GM19099 (cell line): ENCODE data around the gene EYA2.

ENCODE experiments used
- POLR2A ChIP-seq: IDR thresholded peaks from 3 replicates; pipeline ENCODE4 v1.6.1; 2011; ENCODE audit warnings: low read depth; ENCODE audit not compliant: insufficient read length; ENCODE audit errors: extremely low read depth

Gene EYA2

DNA sequence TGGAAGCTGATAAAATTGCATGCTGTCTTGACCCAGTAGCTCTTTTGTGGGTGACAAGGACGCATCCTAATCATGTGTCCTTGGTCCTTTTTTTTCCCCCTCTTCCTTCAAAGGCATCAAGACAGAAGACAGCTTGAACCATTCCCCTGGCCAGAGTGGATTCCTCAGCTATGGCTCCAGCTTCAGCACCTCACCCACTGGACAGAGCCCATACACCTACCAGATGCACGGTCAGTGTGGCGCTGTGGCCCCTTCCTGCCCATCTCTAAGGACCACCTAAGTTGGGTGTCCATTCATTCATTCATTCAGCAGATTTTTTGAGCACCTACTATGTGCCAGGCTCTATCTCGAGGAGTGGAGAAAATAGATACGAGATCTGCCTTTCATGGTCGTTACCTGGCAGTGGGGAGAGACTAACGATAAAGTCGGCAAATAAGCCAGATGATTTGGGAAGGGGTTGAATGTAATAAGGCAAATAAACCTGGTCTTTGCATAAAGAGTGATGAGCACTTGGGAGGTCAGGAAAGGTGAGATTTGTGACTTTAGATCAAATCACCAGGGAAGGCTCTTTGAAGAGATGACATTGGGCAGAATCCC lies 121.5 kb downstream of the EYA2 start:
- no peak for TF ChIP-seq POLR2A

GRCh38 chr20:47018381-47018780 lies 123.7 kb downstream of the EYA2 start:
- no peak for TF ChIP-seq POLR2A

- TF ChIP-seq POLR2A, result no peak
Measured at GRCh38 chr20:47019121-47019824, 124.6 kb downstream of the EYA2 start.

DNA sequence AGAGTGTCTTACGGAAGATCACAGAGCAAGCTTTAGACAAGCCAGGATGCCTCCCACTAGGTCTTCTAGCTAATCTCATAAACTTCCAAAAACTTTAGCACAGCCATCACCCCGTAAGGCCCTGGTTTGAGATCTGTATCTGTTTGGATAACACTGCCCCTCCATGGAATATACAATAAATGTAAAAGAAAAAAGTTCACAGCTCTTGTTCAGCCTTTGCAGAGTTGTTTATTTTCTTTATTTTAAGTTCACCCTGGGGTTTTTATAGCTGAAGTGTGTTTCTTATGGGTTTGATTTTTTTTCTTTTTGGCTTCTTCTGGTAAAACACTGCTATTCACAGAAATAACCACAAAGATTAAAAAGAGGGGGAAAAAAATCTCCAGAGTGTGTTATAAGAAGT lies 125.6 kb downstream of the EYA2 start:
- TF ChIP-seq POLR2A, result no peak

DNA sequence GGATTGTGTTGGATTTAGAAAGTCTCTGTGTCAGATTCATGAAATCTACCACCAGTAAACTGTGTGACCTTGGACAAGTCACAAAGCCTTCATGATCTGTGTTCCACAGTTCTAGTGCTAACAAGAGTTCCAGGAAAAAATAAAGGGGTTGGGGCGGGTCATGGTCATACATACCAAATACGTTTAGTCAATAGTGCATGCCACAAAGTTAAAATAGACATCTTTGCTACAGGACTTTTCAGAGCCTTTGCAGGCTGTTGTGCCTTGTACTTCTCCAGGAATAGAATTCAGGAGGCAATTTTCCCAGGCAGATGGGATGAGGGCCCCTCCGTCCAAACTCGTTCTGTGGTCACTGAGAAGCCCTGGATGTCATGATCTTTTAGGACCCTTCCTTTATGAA lies 127.2 kb downstream of the EYA2 start:
- TF ChIP-seq POLR2A, result no peak

DNA sequence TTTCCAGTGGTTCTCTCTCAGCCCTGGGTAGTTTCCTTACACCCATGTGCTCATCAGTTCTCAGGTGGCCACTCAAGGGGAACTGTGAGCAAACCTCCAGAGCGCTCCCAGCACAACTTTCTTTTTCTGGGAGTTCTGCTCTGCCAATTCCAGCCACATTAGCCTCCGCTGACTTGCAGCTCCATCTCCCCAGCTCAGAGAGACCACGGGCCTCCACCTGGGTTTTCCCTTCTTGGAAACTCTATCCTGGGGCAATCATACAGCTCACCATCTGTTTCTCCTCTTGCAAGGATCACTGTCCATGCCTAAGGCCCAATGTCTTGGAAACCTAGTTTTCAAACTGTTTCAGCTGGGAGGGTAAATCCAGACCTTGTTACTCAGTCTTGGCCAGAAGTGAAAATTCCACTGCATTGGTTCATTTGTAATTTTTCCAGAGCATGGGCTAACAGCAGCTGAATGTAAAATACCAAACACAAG lies 129.9 kb downstream of the EYA2 start:
- no peak for TF ChIP-seq POLR2A

DNA sequence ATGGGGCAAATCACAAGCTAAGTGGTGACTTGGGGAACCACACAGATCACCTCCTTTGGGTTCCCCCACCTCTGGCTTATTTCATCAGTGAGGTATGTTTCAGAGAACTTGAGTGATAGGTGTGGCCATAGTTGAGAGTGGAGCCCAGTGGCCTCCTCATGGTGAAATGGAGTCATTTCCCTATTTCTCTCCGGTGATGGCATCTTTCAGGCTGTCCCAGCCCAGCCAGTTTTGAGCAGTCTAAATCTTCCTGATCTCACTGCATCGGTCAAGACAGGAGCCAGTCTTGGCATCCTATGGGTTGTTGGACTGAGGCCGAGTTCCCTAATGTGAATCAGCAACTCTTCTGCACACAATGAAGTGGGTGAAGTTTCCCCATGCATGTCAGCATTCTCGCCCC lies 132.4 kb downstream of the EYA2 start:
- TF ChIP-seq POLR2A, result no peak

DNA sequence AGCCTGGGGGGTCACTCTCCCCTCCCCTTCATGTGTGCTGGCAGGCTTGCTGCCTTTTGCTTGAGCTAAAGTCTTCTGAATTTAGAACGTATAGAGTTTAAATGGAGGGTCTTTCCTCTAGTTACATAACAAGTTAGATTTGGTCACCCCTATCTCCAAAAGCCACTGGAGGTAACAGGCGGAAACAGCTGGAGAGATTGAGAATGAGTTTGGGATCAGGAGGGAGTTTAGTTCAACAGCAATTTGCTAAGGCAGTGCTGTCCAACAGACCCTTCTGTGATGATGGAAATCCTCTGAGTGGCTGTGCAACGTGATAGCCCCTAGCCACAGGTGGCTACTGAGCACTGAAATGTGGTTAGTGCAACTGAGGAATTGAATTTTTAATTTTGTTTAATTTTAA lies 132.8 kb downstream of the EYA2 start:
- TF ChIP-seq POLR2A, result no peak

- TF ChIP-seq POLR2A, result no peak
Measured at GRCh38 chr20:47028487-47028886, 133.8 kb downstream of the EYA2 start.

DNA sequence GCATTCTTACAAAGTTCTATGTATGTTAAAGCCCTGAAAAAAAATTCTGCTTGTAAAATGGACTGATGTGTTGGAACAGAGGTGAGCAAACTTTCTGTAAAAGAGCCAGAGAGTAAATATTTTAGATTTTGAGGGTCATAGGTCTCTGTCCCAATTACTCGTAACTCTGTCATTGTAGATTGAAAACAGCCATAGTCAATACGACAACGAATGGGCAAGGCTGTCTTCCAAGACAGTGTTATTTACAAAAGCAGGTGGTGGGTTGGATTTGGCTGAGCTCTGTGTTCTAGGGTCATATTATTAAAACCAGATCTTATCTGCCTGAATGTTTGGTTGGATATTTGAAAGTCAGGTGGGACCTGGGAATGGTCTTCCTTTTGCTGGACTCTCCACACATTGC lies 135.2 kb downstream of the EYA2 start:
- no peak for TF ChIP-seq POLR2A

GRCh38 chr20:47030271-47030810 lies 135.7 kb downstream of the EYA2 start:
- TF ChIP-seq POLR2A, result no peak

DNA sequence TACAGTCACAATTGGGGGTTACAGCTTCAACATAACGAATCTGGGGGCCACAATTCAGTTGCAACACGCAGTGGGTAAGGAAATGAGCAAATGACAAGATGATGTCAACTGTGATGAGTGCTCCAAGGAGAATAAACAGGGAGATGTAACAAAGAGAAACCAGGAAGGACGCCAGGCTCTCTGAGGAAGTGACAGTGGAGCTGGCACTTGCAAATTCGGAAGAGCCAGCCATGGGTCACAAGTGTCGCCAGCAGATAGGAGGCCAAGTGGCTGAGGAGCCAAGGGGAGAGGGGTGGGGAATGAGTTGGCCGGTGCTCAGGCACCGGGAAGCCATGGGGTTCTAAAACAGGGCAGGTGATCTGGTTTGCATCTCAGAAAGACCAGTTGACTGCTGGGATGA lies 136.4 kb downstream of the EYA2 start:
- TF ChIP-seq POLR2A, result no peak

DNA sequence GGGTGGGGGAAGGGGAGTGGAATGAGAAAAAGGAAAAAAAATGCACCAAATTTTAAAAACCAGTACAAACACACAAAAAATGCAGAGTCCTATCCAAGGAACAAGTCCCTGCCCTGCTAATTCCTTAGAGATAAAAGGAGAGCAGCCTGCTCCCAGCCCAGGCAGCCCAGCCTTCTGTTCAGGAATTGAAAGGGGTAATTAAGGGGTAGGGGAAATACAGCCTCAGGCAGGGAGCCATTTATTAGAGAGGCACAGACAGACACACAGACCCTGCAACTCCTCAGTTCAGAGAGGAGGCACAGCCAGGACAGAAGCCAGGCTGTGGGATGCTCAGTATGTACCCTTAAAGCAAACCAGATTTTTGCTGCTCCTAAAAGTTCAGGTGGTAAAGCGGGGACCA lies 137.2 kb downstream of the EYA2 start:
- TF ChIP-seq POLR2A, result no peak

GRCh38 chr20:47032933-47033578 lies 138.4 kb downstream of the EYA2 start:
- no peak for TF ChIP-seq POLR2A

DNA sequence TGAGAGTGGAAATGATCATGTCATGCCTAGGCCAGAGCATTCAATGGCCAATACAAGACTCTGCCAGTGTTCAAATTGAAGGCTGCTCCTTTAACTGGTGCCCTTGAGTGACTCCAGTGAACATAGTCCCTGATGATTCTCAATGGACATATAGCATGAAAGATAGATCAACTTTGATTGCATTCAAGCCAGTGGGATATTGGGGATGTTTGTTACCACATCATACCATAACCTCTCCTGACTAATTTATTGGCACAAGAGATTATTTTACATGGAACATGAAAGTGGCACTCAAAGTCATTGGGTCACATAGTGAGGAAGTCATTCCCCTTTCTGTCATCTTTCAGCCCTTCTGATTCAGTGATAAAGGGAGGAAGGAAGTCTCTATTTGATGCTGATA lies 139.0 kb downstream of the EYA2 start:
- TF ChIP-seq POLR2A, result no peak
